ENCODE results near the gene ZNF618. TPM values are rescaled to one million over a fixed set of nuclear protein-coding genes. Genes with fewer than 3 reads are reported as not detected.

The ZNF618 gene
- total RNA-seq, 2 donors from 2014 or later = 4.6 to 11.3 TPM

DNA sequence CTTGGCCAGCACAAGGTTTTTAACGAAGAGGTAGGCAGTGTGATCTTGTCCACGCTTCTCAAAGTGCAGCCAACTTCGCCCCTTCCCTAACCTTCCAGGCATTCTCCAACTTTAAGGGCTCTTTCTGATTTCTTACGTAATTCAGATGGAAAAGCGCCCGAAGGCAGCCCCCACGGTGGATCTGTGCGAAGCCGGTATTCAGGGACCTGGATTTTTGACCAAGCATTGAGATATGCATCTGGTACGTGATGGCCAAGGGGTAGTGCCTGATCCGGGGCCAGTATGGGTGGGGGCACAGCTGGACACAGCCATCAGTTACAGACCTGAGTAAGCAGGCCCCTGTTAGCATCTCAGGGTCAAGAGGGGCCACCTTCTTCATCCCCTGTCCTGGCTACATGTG is 122.0 kb downstream of the ZNF618 start:
- intact Hi-C loops (cut with DNase I) = loop anchor here (10.0 kb wide), 1 partner anchor 193 kb away; no protein-coding TSS in a partner anchor
- no peaks in the 10 kb centered on the region for H3K27me3 ChIP-seq (replicated peaks; ENCODE audit: insufficient read depth)
- H3K36me3 ChIP-seq = no peaks in the 10 kb centered on the region
- H3K4me3 ChIP-seq = no peak overlapping the region
- no peak overlapping the region for H3K27ac ChIP-seq
- 93% methylated on average over 11 of the region's 11 CpGs for WGBS
- no peaks in the 10 kb centered on the region for H3K9me3 ChIP-seq
- DNase-seq (ENCODE audit: low spot score) = no peak
- H3K4me1 ChIP-seq (replicated peaks) = peaks cover 17% of the 10 kb centered on the region
- no peak for TF ChIP-seq POLR2AphosphoS5 (IDR thresholded peaks at IDR 0.05)
- TF ChIP-seq, protein P1, sequence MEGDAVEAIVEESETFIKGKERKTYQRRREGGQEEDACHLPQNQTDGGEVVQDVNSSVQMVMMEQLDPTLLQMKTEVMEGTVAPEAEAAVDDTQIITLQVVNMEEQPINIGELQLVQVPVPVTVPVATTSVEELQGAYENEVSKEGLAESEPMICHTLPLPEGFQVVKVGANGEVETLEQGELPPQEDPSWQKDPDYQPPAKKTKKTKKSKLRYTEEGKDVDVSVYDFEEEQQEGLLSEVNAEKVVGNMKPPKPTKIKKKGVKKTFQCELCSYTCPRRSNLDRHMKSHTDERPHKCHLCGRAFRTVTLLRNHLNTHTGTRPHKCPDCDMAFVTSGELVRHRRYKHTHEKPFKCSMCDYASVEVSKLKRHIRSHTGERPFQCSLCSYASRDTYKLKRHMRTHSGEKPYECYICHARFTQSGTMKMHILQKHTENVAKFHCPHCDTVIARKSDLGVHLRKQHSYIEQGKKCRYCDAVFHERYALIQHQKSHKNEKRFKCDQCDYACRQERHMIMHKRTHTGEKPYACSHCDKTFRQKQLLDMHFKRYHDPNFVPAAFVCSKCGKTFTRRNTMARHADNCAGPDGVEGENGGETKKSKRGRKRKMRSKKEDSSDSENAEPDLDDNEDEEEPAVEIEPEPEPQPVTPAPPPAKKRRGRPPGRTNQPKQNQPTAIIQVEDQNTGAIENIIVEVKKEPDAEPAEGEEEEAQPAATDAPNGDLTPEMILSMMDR (IDR thresholded peaks at IDR 0.05) = no peak
- TF ChIP-seq POLR2A (IDR thresholded peaks at IDR 0.05) = no peak

DNA sequence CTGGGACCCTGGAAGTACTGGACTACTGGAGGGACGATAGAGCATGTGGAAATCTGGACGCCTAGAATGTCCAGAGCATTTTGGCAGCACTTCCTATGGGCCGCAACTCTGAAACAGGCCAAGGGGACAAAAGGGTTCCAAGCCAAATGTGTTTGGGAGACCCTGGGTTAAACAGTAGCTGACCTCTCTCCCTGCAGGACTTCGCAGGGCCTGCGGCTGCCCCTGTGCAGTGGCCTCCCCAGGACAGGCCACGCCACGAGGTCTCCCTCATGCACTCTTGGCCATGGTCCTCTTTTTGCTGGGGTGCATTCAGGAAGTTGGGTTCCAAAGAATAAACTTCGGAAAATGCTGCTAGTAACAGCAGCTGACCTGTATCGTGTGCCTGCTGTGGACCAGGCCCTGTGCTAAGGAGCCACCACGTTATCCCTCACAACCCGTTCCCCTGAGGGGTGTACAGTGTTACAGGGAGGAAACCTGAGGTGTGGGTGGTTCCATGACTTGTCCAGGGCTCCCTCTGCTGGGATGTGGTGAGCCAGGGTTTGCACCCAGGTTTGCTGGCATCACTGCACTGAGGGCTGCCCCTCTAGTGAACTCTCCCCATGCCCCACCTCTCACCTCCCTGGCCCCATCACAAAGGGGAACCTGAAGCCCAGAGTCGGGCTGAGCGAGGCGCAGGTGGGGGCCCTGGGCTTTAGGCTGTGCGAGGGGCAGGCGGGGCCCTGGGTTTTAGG is 122.6 kb downstream of the ZNF618 start:
- TF ChIP-seq, protein P1 (IDR thresholded peaks at IDR 0.05) = no peak
- TF ChIP-seq POLR2A (IDR thresholded peaks at IDR 0.05) = no peak
- TF ChIP-seq POLR2AphosphoS5 (IDR thresholded peaks at IDR 0.05) = no peak
- DNase-seq (ENCODE audit: low spot score) = no peak
- Histone ChIP-seq H3K27me3 (replicated peaks; ENCODE audit: insufficient read depth) (no peaks in the 10 kb centered on the region), H3K4me3 (no peak overlapping the region), H3K36me3 (no peaks in the 10 kb centered on the region), H3K27ac (no peak overlapping the region), H3K4me1 (replicated peaks) (peaks cover 15% of the 10 kb centered on the region), H3K9me3 (no peaks in the 10 kb centered on the region)
- intact Hi-C loops (cut with DNase I) = loop anchor here (10.0 kb wide), 1 partner anchor 194 kb away; no protein-coding TSS in a partner anchor
- WGBS = 77% methylated on average over 16 of the region's 16 CpGs

DNA sequence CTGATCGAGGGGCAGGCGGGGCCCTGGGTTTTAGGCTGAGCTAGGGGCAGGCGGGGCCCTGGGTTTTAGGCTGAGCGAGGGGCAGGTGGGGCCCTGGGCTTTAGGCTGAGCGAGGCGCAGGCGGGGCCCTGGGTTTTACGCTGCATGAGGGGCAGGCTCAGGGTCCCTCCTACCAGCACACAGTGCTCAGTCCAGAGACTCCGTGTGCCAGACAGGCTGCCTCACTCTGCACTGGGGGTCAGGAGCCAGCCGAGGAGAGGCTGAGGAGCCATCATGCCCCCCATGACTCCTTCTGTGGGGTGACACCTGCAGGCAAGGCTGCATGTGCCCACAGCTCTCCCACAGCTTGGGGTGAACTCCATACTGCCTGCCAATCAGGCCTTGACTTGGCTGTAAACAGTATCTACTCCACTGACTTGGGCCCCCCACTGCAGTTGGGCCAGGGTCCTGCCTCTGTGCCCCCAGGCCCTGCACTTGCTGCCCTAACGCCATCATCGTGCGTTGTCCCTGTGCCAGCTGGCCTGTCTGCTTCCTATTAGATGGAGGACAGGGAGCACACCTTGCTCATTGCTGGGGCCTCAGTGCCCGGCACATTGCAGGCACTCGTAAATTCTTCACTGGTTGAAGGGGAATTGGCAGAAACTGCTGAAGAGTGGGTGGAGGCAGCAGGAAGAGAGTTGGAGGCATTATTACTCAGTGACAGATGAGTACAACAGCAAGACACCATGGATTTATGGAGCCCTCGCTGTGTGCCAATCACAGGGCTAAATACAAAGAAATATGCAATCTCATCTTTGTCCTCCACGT is 123.3 kb downstream of the ZNF618 start:
- Histone ChIP-seq H3K27ac (no peak overlapping the region), H3K4me1 (replicated peaks) (peaks cover 7% of the 10 kb centered on the region), H3K9me3 (no peaks in the 10 kb centered on the region), H3K27me3 (replicated peaks; ENCODE audit: insufficient read depth) (no peaks in the 10 kb centered on the region), H3K4me3 (no peak overlapping the region), H3K36me3 (no peaks in the 10 kb centered on the region)
- peak; percentile 42 for DNase-seq (ENCODE audit: low spot score)
- intact Hi-C loops (cut with DNase I) = loop anchor here (10.0 kb wide), 1 partner anchor 195 kb away; no protein-coding TSS in a partner anchor
- peak; percentile 48 for TF ChIP-seq POLR2AphosphoS5 (IDR thresholded peaks at IDR 0.05)
- TF ChIP-seq, protein P1 (IDR thresholded peaks at IDR 0.05) = no peak
- WGBS = 62% methylated on average over 17 of the region's 17 CpGs

DNA sequence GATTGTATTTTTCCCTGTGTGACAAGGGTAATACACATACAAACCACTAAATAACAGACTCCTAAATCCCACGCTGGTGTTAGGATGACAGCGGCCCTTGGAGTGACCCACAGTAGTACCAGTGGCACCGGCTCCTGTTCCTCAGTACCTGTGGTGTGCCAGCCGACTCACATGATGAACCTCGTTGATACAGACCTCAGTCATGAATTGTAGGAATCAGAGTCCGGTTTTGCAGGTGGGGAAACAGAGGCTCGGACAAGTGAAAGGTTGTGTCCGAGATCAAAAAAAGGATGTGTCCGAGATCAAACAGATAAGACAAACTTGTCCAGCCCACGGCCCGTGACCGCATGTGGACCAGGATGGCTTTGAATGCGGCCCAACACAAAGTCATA is 124.0 kb downstream of the ZNF618 start:
- no peaks in the 10 kb centered on the region for H3K9me3 ChIP-seq
- no peak overlapping the region for H3K4me3 ChIP-seq
- TF ChIP-seq POLR2AphosphoS5 (IDR thresholded peaks at IDR 0.05) = no peak
- no peak for TF ChIP-seq POLR2A (IDR thresholded peaks at IDR 0.05)
- TF ChIP-seq, protein P1 (IDR thresholded peaks at IDR 0.05) = no peak
- H3K36me3 ChIP-seq = no peaks in the 10 kb centered on the region
- 79% methylated on average over 13 of the region's 13 CpGs for WGBS
- H3K4me1 ChIP-seq (replicated peaks) = peaks cover 6% of the 10 kb centered on the region
- intact Hi-C loops (cut with DNase I) = no loop called here
- no peak for DNase-seq (ENCODE audit: low spot score)
- H3K27me3 ChIP-seq (replicated peaks; ENCODE audit: insufficient read depth) = no peaks in the 10 kb centered on the region
- H3K27ac ChIP-seq = no peak overlapping the region

Data from prostate gland (tissue), 2 donors.